CD8-positive, alpha-beta memory T cell (primary cell): ENCODE results near the gene POU6F2. TPM values are rescaled to one million over a fixed set of nuclear protein-coding genes. Genes with fewer than 3 reads are reported as not detected.
"Not testable (repeated sequence)": the region's sequence is repeated elsewhere in the genome, so short reads cannot be mapped to it uniquely, and the experiment has no call there.

ENCODE experiments used
- CTCF ChIA-PET: fragments of 350-600 bp; sonication (Branson Sonifier 250); formaldehyde crosslinking; loops from one replicate; lab custom pipeline; 2021; ENCODE audit warnings: antibody characterized with exemption; lab: Charles Lee
- POLR2A ChIA-PET: fragments of 350-600 bp; sonication (Branson Sonifier 250); formaldehyde crosslinking; loops from one replicate; lab custom pipeline; 2021; ENCODE audit warnings: antibody characterized with exemption; lab: Charles Lee
- DNase-seq, 5 donors: peaks; one replicate each; pipeline versions ENCODE4 v3.0.0 to v3.0.0-alpha.2; 2020 to 2022; ENCODE audit warnings: mixed read lengths in 1 of 5
- H3K27ac ChIP-seq: one replicate; pipeline ENCODE4 v1.7.0; 2013; ENCODE audit warnings: low read depth, mild to moderate bottlenecking, low read length, moderate library complexity
- H3K27me3 ChIP-seq: 2 replicates; pipeline ENCODE4 v1.7.0; 2013; ENCODE audit warnings: low read length, mild to moderate bottlenecking; ENCODE audit not compliant: insufficient read depth, poor library complexity, severe bottlenecking
- H3K36me3 ChIP-seq: 2 replicates; pipeline ENCODE4 v1.7.0; 2013; ENCODE audit warnings: mild to moderate bottlenecking, low read length, moderate library complexity; ENCODE audit not compliant: insufficient read depth
- H3K4me1 ChIP-seq: 2 replicates; pipeline ENCODE4 v1.7.0; 2013; ENCODE audit warnings: mild to moderate bottlenecking, low read length, moderate library complexity; ENCODE audit not compliant: insufficient read depth
- H3K4me3 ChIP-seq: 2 replicates; pipeline ENCODE4 v1.7.0; 2013; ENCODE audit warnings: mild to moderate bottlenecking, low read length
- H3K9me3 ChIP-seq: 2 replicates; pipeline ENCODE4 v1.7.0; 2013; ENCODE audit warnings: mild to moderate bottlenecking, low read length
- H3K27ac Mint-ChIP-seq, 8 donors: one replicate each; pipeline ENCODE4 v1.8.0; 2020 to 2021; ENCODE audit warnings: mixed read lengths in 8 of 8, mild to moderate bottlenecking in 6 of 8, inconsistent platforms in 3 of 8, moderate library complexity in 3 of 8
- H3K27me3 Mint-ChIP-seq, 2 donors: one replicate each; pipeline ENCODE4 v1.8.0; 2020 to 2021; ENCODE audit warnings: mixed read lengths in 2 of 2, mild to moderate bottlenecking in 1 of 2, moderate library complexity in 1 of 2
- H3K36me3 Mint-ChIP-seq, 3 donors: one replicate each; pipeline ENCODE4 v1.8.0; 2020 to 2021; ENCODE audit warnings: mixed read lengths in 3 of 3, inconsistent platforms in 1 of 3, mild to moderate bottlenecking in 1 of 3
- H3K4me1 Mint-ChIP-seq, 3 donors: one replicate each; pipeline ENCODE4 v1.8.0; 2020 to 2021; ENCODE audit warnings: mixed read lengths in 3 of 3, inconsistent platforms in 1 of 3, mild to moderate bottlenecking in 1 of 3
- H3K4me3 Mint-ChIP-seq, 7 donors: one replicate each; pipeline ENCODE4 v1.8.0; 2020 to 2021; ENCODE audit warnings: mixed read lengths in 7 of 7, mild to moderate bottlenecking in 6 of 7, moderate library complexity in 4 of 7, inconsistent platforms in 2 of 7
- H3K9me3 Mint-ChIP-seq, 5 donors: one replicate each; pipeline ENCODE4 v1.8.0; 2020 to 2022; ENCODE audit warnings: mixed read lengths in 5 of 5, mild to moderate bottlenecking in 3 of 5, moderate library complexity in 2 of 5, inconsistent platforms in 1 of 5
- polyA plus RNA-seq: library from polyadenylated mRNA; unstranded; fragments of 300-500 nt; fragmentation: Illumina TruSeq; gene quantifications from one replicate; pipeline ENCODE4 v1.2.3, GENCODE V29; 2021
- total RNA-seq, 2 experiments: library from RNA; stranded (reverse); gene quantifications; one replicate each; pipeline ENCODE4 v1.2.3, GENCODE V29; 2021

Gene POU6F2
- total and polyA plus RNA-seq, 3 experiments from 2014 or later = not detected

DNA sequence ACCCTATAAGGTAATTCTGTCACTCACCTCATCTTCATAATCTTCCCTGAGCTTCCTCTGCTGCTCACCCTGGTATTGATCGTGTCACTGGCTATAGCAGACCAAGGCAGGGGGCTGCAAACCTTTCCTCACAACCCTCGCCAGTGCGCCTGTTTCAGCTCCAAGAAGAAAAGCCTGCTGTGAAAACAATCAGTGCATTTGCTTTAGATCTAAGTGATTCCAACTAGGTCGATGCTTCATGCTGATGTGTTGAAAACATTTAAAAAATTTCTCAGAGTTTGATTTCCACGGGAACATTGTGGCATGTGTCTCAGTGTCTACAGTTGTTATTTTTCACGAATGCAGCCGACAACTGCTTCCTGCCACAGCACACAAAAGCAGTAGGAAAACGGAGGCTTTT is 27.3 kb downstream of the POU6F2 start:
- H3K4me1 Mint-ChIP-seq = no peaks in the 10 kb centered on the region
- no peaks in the 10 kb centered on the region for H3K36me3 Mint-ChIP-seq
- Histone ChIP-seq H3K4me1 (no peaks in the 10 kb centered on the region), H3K9me3 (no peaks in the 10 kb centered on the region), H3K27me3 (no peaks in the 10 kb centered on the region), H3K4me3 (no peak overlapping the region), H3K36me3 (no peaks in the 10 kb centered on the region), H3K27ac (no peak overlapping the region)
- no peak for DNase-seq
- ChIA-PET CTCF (no interaction called here), POLR2A (no interaction called here)
- no peaks in the 10 kb centered on the region for H3K27me3 Mint-ChIP-seq
- no peak overlapping the region for H3K4me3 Mint-ChIP-seq
- no peaks in the 10 kb centered on the region for H3K9me3 Mint-ChIP-seq
- no peak overlapping the region for H3K27ac Mint-ChIP-seq

DNA sequence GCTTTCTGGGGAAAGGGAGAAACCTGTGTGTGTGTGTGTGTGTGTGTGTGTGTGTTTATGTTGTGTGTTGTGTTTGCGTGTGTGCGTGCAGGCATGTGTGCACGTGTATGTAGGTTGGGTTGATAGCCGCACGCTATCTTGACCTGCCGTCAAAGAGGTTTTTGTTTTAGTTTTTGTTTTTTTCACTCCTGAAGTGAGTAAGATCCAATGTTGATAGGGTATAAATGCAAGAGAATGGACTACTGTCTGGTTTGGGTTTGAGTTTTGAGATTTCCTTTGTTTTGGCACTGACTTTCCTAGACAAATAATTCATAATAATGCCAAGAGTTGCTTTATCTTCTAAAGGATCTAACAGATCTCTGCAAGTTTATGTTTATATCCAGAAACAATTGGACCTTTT is 27.8 kb downstream of the POU6F2 start:
- Mint-ChIP-seq H3K27ac (no peak overlapping the region), H3K27me3 (no peaks in the 10 kb centered on the region), H3K36me3 (no peaks in the 10 kb centered on the region), H3K4me1 (no peaks in the 10 kb centered on the region), H3K9me3 (no peaks in the 10 kb centered on the region), H3K4me3 (no peak overlapping the region)
- DNase-seq = no peak
- H3K27ac ChIP-seq = no peak overlapping the region
- no peaks in the 10 kb centered on the region for H3K9me3 ChIP-seq
- no peaks in the 10 kb centered on the region for H3K27me3 ChIP-seq
- no peak overlapping the region for H3K4me3 ChIP-seq
- H3K36me3 ChIP-seq = no peaks in the 10 kb centered on the region
- H3K4me1 ChIP-seq = no peaks in the 10 kb centered on the region
- ChIA-PET POLR2A (no interaction called here), CTCF (no interaction called here)

GRCh38 chr7:39013049-39013939 is 35.6 kb downstream of the POU6F2 start:
- H3K36me3 Mint-ChIP-seq, H3K27me3 Mint-ChIP-seq, CTCF ChIA-PET, H3K9me3 Mint-ChIP-seq, H3K9me3 ChIP-seq, H3K4me3 Mint-ChIP-seq, H3K36me3 ChIP-seq, H3K27ac Mint-ChIP-seq, DNase-seq, H3K4me3 ChIP-seq, H3K4me1 ChIP-seq, H3K27me3 ChIP-seq, H3K4me1 Mint-ChIP-seq: not testable (repeated sequence)
- POLR2A ChIA-PET = interaction anchor here (0.7 kb wide), 1 partner anchor 55 kb away, joined by 3 read pairs; no protein-coding TSS in a partner anchor
- peak overlapping the region; percentile 21 for H3K27ac ChIP-seq

- H3K4me1 ChIP-seq = no peaks in the 10 kb centered on the region
- H3K27me3 ChIP-seq = no peaks in the 10 kb centered on the region
- no peak overlapping the region for H3K4me3 Mint-ChIP-seq
- no peaks in the 10 kb centered on the region for H3K36me3 ChIP-seq
- POLR2A ChIA-PET = no interaction called here
- peaks cover 0 to 1% of the 10 kb centered on the region in 2 donors for H3K27me3 Mint-ChIP-seq
- no peaks in the 10 kb centered on the region for H3K9me3 Mint-ChIP-seq
- CTCF ChIA-PET = no interaction called here
- no peaks in the 10 kb centered on the region for H3K4me1 Mint-ChIP-seq
- H3K4me3 ChIP-seq = no peak overlapping the region
- no peak overlapping the region for H3K27ac ChIP-seq
- DNase-seq = no peak
- no peaks in the 10 kb centered on the region for H3K9me3 ChIP-seq
- H3K27ac Mint-ChIP-seq = peak overlapping the region in 1 of 8 donors; percentile 42
- H3K36me3 Mint-ChIP-seq = no peaks in the 10 kb centered on the region
These were observed 38.9 kb downstream of the POU6F2 start for GRCh38 chr7:39016609-39017008.

- H3K4me3 Mint-ChIP-seq = no peak overlapping the region
- CTCF ChIA-PET = no interaction called here
These were observed 39.7 kb downstream of the POU6F2 start for GRCh38 chr7:39017369-39017915.

DNA sequence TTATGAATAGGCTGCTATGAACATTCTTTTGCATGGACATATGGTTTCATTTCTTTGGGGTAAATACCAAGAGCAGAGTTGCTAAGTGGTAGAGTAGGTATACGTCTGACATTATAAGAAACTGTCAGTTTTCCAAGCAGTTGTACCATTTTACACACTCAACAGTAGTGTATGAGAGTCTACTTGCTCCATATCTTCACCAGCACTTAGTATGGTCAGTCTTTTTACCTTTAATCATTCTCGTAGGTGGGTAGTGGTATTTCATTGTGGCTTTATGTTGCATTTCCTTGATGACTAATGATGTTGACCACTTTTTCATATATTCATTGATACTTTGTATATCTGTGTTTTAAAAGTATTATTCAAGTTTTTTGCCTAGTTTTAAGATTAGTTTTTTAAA is 45.1 kb downstream of the POU6F2 start:
- Histone ChIP-seq H3K27ac (no peak overlapping the region), H3K36me3 (no peaks in the 10 kb centered on the region), H3K4me1 (no peaks in the 10 kb centered on the region), H3K27me3 (no peaks in the 10 kb centered on the region), H3K4me3 (no peak overlapping the region), H3K9me3 (no peaks in the 10 kb centered on the region)
- Mint-ChIP-seq H3K9me3 (peaks cover 0 to 12% (median 7%) of the 10 kb centered on the region in 5 donors), H3K4me3 (no peak overlapping the region), H3K27me3 (no peaks in the 10 kb centered on the region), H3K4me1 (no peaks in the 10 kb centered on the region), H3K27ac (no peak overlapping the region), H3K36me3 (no peaks in the 10 kb centered on the region)
- CTCF ChIA-PET = no interaction called here
- POLR2A ChIA-PET = no interaction called here
- DNase-seq = no peak

More at GRCh38 chr7:39017369-39017915, 39.7 kb downstream of the POU6F2 start:
- Histone ChIP-seq H3K4me3 (no peak overlapping the region), H3K27ac (no peak overlapping the region), H3K27me3 (no peaks in the 10 kb centered on the region), H3K4me1 (no peaks in the 10 kb centered on the region), H3K36me3 (no peaks in the 10 kb centered on the region), H3K9me3 (no peaks in the 10 kb centered on the region)
- peaks cover 0 to 6% (median 0%) of the 10 kb centered on the region in 5 donors for H3K9me3 Mint-ChIP-seq
- H3K4me1 Mint-ChIP-seq = no peaks in the 10 kb centered on the region
- H3K36me3 Mint-ChIP-seq = no peaks in the 10 kb centered on the region
- no peak overlapping the region for H3K27ac Mint-ChIP-seq
- no peak for DNase-seq
- peaks cover 0 to 1% of the 10 kb centered on the region in 2 donors for H3K27me3 Mint-ChIP-seq
- POLR2A ChIA-PET = no interaction called here

DNA sequence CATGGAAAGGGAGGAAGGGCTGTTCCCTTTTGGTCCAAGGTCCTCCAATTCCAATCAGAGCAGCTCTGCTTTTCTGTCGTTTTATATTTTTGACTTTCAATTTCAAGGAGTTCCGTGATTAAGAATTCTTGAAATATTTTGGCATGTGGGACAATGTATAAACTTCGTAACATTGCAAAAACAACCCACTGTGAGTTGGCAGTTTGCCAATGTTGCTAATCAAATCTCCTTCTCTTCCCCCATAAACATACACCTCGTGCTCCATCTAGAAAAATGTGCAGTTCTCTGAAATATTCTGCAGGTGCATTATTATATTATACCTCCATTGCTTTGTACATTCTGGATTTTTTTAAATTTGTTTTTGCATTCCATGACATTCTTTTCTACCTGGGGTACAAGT is 49.8 kb downstream of the POU6F2 start:
- Histone ChIP-seq H3K4me3 (no peak overlapping the region), H3K27ac (no peak overlapping the region), H3K36me3 (no peaks in the 10 kb centered on the region), H3K9me3 (no peaks in the 10 kb centered on the region), H3K4me1 (no peaks in the 10 kb centered on the region), H3K27me3 (no peaks in the 10 kb centered on the region)
- no peak for DNase-seq
- ChIA-PET CTCF (no interaction called here), POLR2A (no interaction called here)
- Mint-ChIP-seq H3K27ac (no peak overlapping the region), H3K4me3 (no peak overlapping the region), H3K9me3 (peaks cover 2 to 9% (median 6%) of the 10 kb centered on the region in 5 donors), H3K27me3 (peaks cover 0 to 3% of the 10 kb centered on the region in 2 donors), H3K36me3 (no peaks in the 10 kb centered on the region), H3K4me1 (no peaks in the 10 kb centered on the region)

GRCh38 chr7:39033885-39034624 is 56.3 kb downstream of the POU6F2 start:
- CTCF ChIA-PET = no interaction called here
- peak overlapping the region in 1 of 8 donors; percentile 2 for H3K27ac Mint-ChIP-seq
- no peaks in the 10 kb centered on the region for H3K36me3 Mint-ChIP-seq
- no peaks in the 10 kb centered on the region for H3K27me3 ChIP-seq
- no peak for DNase-seq
- peaks cover 0 to 3% of the 10 kb centered on the region in 2 donors for H3K27me3 Mint-ChIP-seq
- POLR2A ChIA-PET = no interaction called here
- H3K27ac ChIP-seq = no peak overlapping the region
- H3K4me3 Mint-ChIP-seq = no peak overlapping the region
- no peaks in the 10 kb centered on the region for H3K9me3 ChIP-seq
- H3K4me3 ChIP-seq = no peak overlapping the region
- no peaks in the 10 kb centered on the region for H3K36me3 ChIP-seq
- H3K4me1 Mint-ChIP-seq = no peaks in the 10 kb centered on the region
- H3K4me1 ChIP-seq = no peaks in the 10 kb centered on the region
- H3K9me3 Mint-ChIP-seq = peaks cover 0 to 2% (median 0%) of the 10 kb centered on the region in 5 donors
